ENCODE data around the gene EXT2. TPM values are rescaled to one million over a fixed set of nuclear protein-coding genes. Genes with fewer than 3 reads are reported as not detected.

Gene EXT2
- total RNA-seq, 3 donors from 2014 or later (not counting 1 experiment from before 2014, with no cell fraction given), result 44.2 to 50.3 (median 45.8) TPM

GRCh38 chr11:44241851-44242250, 146.4 kb downstream of the EXT2 start:
- no peak overlapping the region for H3K27ac ChIP-seq (ENCODE audit: low read length)
- H3K27me3 Mint-ChIP-seq (ENCODE audit: low read depth in 2 of 2), result no peaks in the 10 kb centered on the region
- no peaks in the 10 kb centered on the region for H3K27me3 ChIP-seq (ENCODE audit: control insufficient read depth, insufficient read depth, low read length)
- H3K36me3 Mint-ChIP-seq, result peaks cover 16% of the 10 kb centered on the region
- H3K36me3 ChIP-seq (ENCODE audit: control insufficient read depth, insufficient read depth, low read length), result peaks cover 4% of the 10 kb centered on the region
- no peaks in the 10 kb centered on the region for H3K9me3 ChIP-seq (ENCODE audit: control insufficient read depth, insufficient read depth, low read length)
- no peak for ATAC-seq
- H3K4me3 ChIP-seq (ENCODE audit: low read length), result no peak overlapping the region
- intact Hi-C loops (cut with micrococcal nuclease), result no loop called here
- H3K9me3 Mint-ChIP-seq, result no peaks in the 10 kb centered on the region
- no peak overlapping the region for H3K27ac Mint-ChIP-seq
- H3K4me3 Mint-ChIP-seq, result no peak overlapping the region
- 98% methylated on average over 6 of the region's 6 CpGs for WGBS (ENCODE audit: insufficient coverage)
- DNase-seq, result no peak
- H3K4me1 Mint-ChIP-seq, result no peaks in the 10 kb centered on the region
- no peak for TF ChIP-seq CTCF (IDR thresholded peaks at IDR 0.05)
- H3K4me1 ChIP-seq (ENCODE audit: control insufficient read depth, insufficient read depth, low read length), result no peaks in the 10 kb centered on the region

GRCh38 chr11:44243086-44243485, 147.6 kb downstream of the EXT2 start:
- no peaks in the 10 kb centered on the region for H3K9me3 Mint-ChIP-seq
- no peaks in the 10 kb centered on the region for H3K4me1 ChIP-seq (ENCODE audit: control insufficient read depth, insufficient read depth, low read length)
- no peak overlapping the region for H3K27ac Mint-ChIP-seq
- no peak overlapping the region for H3K4me3 ChIP-seq (ENCODE audit: low read length)
- H3K27me3 Mint-ChIP-seq (ENCODE audit: low read depth in 2 of 2), result no peaks in the 10 kb centered on the region
- H3K27ac ChIP-seq (ENCODE audit: low read length), result no peak overlapping the region
- TF ChIP-seq CTCF (IDR thresholded peaks at IDR 0.05), result no peak
- no peak overlapping the region for H3K4me3 Mint-ChIP-seq
- no peak for DNase-seq
- no peak for ATAC-seq
- 97% methylated on average over 4 of the region's 5 CpGs for WGBS (ENCODE audit: insufficient coverage)
- no peaks in the 10 kb centered on the region for H3K27me3 ChIP-seq (ENCODE audit: control insufficient read depth, insufficient read depth, low read length)
- no peaks in the 10 kb centered on the region for H3K9me3 ChIP-seq (ENCODE audit: control insufficient read depth, insufficient read depth, low read length)
- H3K36me3 ChIP-seq (ENCODE audit: control insufficient read depth, insufficient read depth, low read length), result peaks cover 4% of the 10 kb centered on the region
- intact Hi-C loops (cut with micrococcal nuclease), result no loop called here
- H3K36me3 Mint-ChIP-seq, result peaks cover 16% of the 10 kb centered on the region
- H3K4me1 Mint-ChIP-seq, result peaks cover 0 to 7% of the 10 kb centered on the region in 2 donors

- Histone ChIP-seq H3K9me3 (ENCODE audit: control insufficient read depth, insufficient read depth, low read length) (no peaks in the 10 kb centered on the region), H3K27me3 (ENCODE audit: control insufficient read depth, insufficient read depth, low read length) (no peaks in the 10 kb centered on the region), H3K4me3 (ENCODE audit: low read length) (no peak overlapping the region), H3K27ac (ENCODE audit: low read length) (no peak overlapping the region), H3K36me3 (ENCODE audit: control insufficient read depth, insufficient read depth, low read length) (peaks cover 4% of the 10 kb centered on the region), H3K4me1 (ENCODE audit: control insufficient read depth, insufficient read depth, low read length) (no peaks in the 10 kb centered on the region)
- Mint-ChIP-seq H3K27me3 (ENCODE audit: low read depth in 2 of 2) (no peaks in the 10 kb centered on the region), H3K4me1 (peaks cover 0 to 7% of the 10 kb centered on the region in 2 donors), H3K27ac (no peak overlapping the region), H3K4me3 (no peak overlapping the region), H3K9me3 (no peaks in the 10 kb centered on the region), H3K36me3 (peaks cover 16% of the 10 kb centered on the region)
- 94% methylated on average over 5 of the region's 6 CpGs for WGBS (ENCODE audit: insufficient coverage)
- no peak for TF ChIP-seq CTCF (IDR thresholded peaks at IDR 0.05)
- DNase-seq, result no peak
- no peak for ATAC-seq
- intact Hi-C loops (cut with micrococcal nuclease), result no loop called here
Measured at GRCh38 chr11:44243595-44244343, 148.3 kb downstream of the EXT2 start.

All from natural killer cell (primary cell).